HCT116 (cell line): Measurements from ENCODE around the gene HSF4. TPM values are rescaled to one million over a fixed set of nuclear protein-coding genes. Genes with fewer than 3 reads are reported as not detected.

Source experiments
- ATAC-seq: fragments of 200-7000 bp; cut with Tn5 transposase; 2 replicates; pipeline ENCODE4 v1.9.1; 2020; ENCODE audit warnings: mild to moderate bottlenecking, moderate library complexity
- BruUV-seq: library from RNA; stranded (reverse); fragments of 400-500 nt; replicated peaks from 2 replicates; lab custom pipeline; 2021; lab: Mats Ljungman, UMichigan
- CTCF ChIA-PET: fragments of 300-600 bp; sonication (Branson Sonifier 250); formaldehyde crosslinking; loops from one replicate; lab custom pipeline; 2021; ENCODE audit warnings: antibody characterized with exemption; lab: Charles Lee
- POLR2A ChIA-PET: fragments of 300-600, 350-600 bp; sonication (Branson Sonifier 250); formaldehyde crosslinking; loops from one replicate; lab custom pipeline; 2021; ENCODE audit warnings: antibody characterized with exemption; lab: Charles Lee
- RAD21 ChIA-PET, 2 experiments: fragments of 300-600 bp; sonication (Branson Sonifier 250); formaldehyde crosslinking; loops; one replicate each; lab custom pipeline; 2023; ENCODE audit warnings: low total read pairs in 2 of 2; ENCODE audit not compliant: uncharacterized antibody in 2 of 2, unreplicated experiment in 2 of 2, low non-redundant PET in 1 of 2; lab: Charles Lee
- DNase-seq: peaks from one replicate; pipeline ENCODE4 v3.0.0-alpha.2; 2010; ENCODE audit warnings: low read depth, low spot score
- H2AFZ ChIP-seq: fragments of 200-600 bp; shearing (Covaris generic), sonication (generic); 2 replicates; pipeline ENCODE4 v1.6.1; 2017; ENCODE audit warnings: low read depth, mixed run types, mixed read lengths, antibody characterized with exemption, low read length; ENCODE audit not compliant: poor library complexity, severe bottlenecking
- H3K27ac ChIP-seq: 2 replicates; pipeline ENCODE4 v1.5.1; 2012; ENCODE audit warnings: low read depth, low read length
- H3K27me3 ChIP-seq: fragments of 200-600 bp; sonication (generic); 2 replicates; pipeline ENCODE4 v1.6.1; 2016; ENCODE audit warnings: mixed run types, low read length, mixed read lengths; ENCODE audit not compliant: insufficient read depth
- H3K36me3 ChIP-seq, 2 experiments: fragments of 200-500 bp in 1 of 2; fragments of 200-600 bp in 1 of 2; sonication (Bioruptor generic) in 1 of 2; sonication (generic) in 1 of 2; 2 replicates each; pipeline versions ENCODE4 v1.5.1 to v1.6.1; 2014 to 2016; ENCODE audit warnings: low read length in 2 of 2, inconsistent platforms in 1 of 2, mixed read lengths in 1 of 2, mixed run types in 1 of 2; ENCODE audit not compliant: insufficient read depth in 2 of 2, control insufficient read depth in 1 of 2
- H3K4me1 ChIP-seq, 2 experiments: fragments of 200-600 bp in 1 of 2; sonication (generic) in 1 of 2; 2 replicates each; pipeline versions ENCODE4 v1.5.1 to v1.6.1; 2012 to 2017; ENCODE audit warnings: low read length in 2 of 2, inconsistent platforms in 1 of 2, mild to moderate bottlenecking in 1 of 2, mixed read lengths in 1 of 2, mixed run types in 1 of 2, moderate library complexity in 1 of 2; ENCODE audit not compliant: insufficient read depth in 2 of 2, control insufficient read depth in 1 of 2
- H3K4me2 ChIP-seq: fragments of 200-600 bp; sonication (generic); 2 replicates; pipeline ENCODE4 v1.6.1; 2017; ENCODE audit warnings: mixed run types, low read length, mixed read lengths
- H3K4me3 ChIP-seq, 2 experiments: fragments of 200-600 bp in 1 of 2; sonication (generic) in 1 of 2; replicated peaks in 1 of 2; 2 replicates each; pipeline ENCODE4 v1.5.1; 2011 to 2016; ENCODE audit warnings: low read length in 2 of 2, control low read depth in 1 of 2, low read depth in 1 of 2, mild to moderate bottlenecking in 1 of 2, mixed read lengths in 1 of 2, mixed run types in 1 of 2
- H3K79me2 ChIP-seq: fragments of 200-600 bp; sonication (generic); 2 replicates; pipeline ENCODE4 v1.6.1; 2017; ENCODE audit warnings: mild to moderate bottlenecking, mixed run types, low read length, moderate library complexity, mixed read lengths; ENCODE audit not compliant: insufficient read depth
- H3K9ac ChIP-seq: fragments of 200-600 bp; sonication (generic); 2 replicates; pipeline ENCODE4 v1.6.1; 2016; ENCODE audit warnings: low read length, mixed read lengths
- H3K9me2 ChIP-seq: fragments of 200-600 bp; sonication (generic), shearing (Covaris generic); 2 replicates; pipeline ENCODE4 v1.6.1; 2017; ENCODE audit warnings: mixed run types, mild to moderate bottlenecking, moderate library complexity; ENCODE audit not compliant: insufficient read depth
- H3K9me3 ChIP-seq, 2 experiments: fragments of 200-500 bp in 1 of 2; fragments of 200-600 bp in 1 of 2; sonication (Bioruptor generic) in 1 of 2; sonication (generic) in 1 of 2; 2 replicates each; pipeline ENCODE4 v1.6.1; 2014 to 2017; ENCODE audit warnings: low read length in 2 of 2, mixed read lengths in 2 of 2, inconsistent platforms in 1 of 2, low read depth in 1 of 2, mild to moderate bottlenecking in 1 of 2, mixed run types in 1 of 2, moderate library complexity in 1 of 2; ENCODE audit not compliant: control insufficient read depth in 1 of 2, insufficient read depth in 1 of 2
- H4K20me1 ChIP-seq: fragments of 200-600 bp; sonication (generic), shearing (Covaris generic); 2 replicates; pipeline ENCODE4 v1.6.1; 2017; ENCODE audit warnings: mixed run types, mild to moderate bottlenecking, moderate library complexity; ENCODE audit not compliant: insufficient read depth
- CBX3 ChIP-seq: IDR thresholded peaks from 2 replicates; pipeline ENCODE4 v1.6.1; 2012; ENCODE audit warnings: low read depth
- CEBPB ChIP-seq: IDR thresholded peaks from 2 replicates; pipeline ENCODE4 v1.6.1; 2012; ENCODE audit warnings: low read depth
- CTCF ChIP-seq, 3 experiments: fragments of 200-600 bp in 1 of 3; sonication (generic) in 1 of 3; IDR thresholded peaks in 2 of 3; conservative IDR thresholded peaks in 1 of 3; 2 replicates each; pipeline ENCODE4 v1.5.1; 2012 to 2017; ENCODE audit warnings: low read depth in 2 of 3, low read length in 2 of 3, antibody characterized with exemption in 1 of 3, borderline replicate concordance in 1 of 3, control low read depth in 1 of 3, mild to moderate bottlenecking in 1 of 3, mixed read lengths in 1 of 3, mixed run types in 1 of 3, moderate library complexity in 1 of 3; ENCODE audit not compliant: insufficient read depth in 1 of 3
- EGR1 ChIP-seq: IDR thresholded peaks from 2 replicates; pipeline ENCODE4 v1.6.1; 2012; ENCODE audit warnings: low read depth
- ELF1 ChIP-seq: IDR thresholded peaks from 2 replicates; pipeline ENCODE4 v1.6.1; 2012; ENCODE audit warnings: low read depth, borderline replicate concordance
- EZH2 ChIP-seq: fragments of 200-600 bp; sonication (generic); IDR thresholded peaks from 2 replicates; pipeline ENCODE4 v1.6.1; 2017; ENCODE audit warnings: antibody characterized with exemption, mixed run types
- EZH2phosphoT487 ChIP-seq: fragments of 200-600 bp; IDR thresholded peaks from 2 replicates; pipeline ENCODE4 v1.6.1; 2018; ENCODE audit warnings: antibody characterized with exemption, borderline replicate concordance
- FOSL1 ChIP-seq: IDR thresholded peaks from 2 replicates; pipeline ENCODE4 v1.6.1; 2012; ENCODE audit warnings: low read depth
- JUND ChIP-seq: IDR thresholded peaks from 2 replicates; pipeline ENCODE4 v1.6.1; 2012
- MAX ChIP-seq: IDR thresholded peaks from 2 replicates; pipeline ENCODE4 v1.6.1; 2012
- POLR2A ChIP-seq: IDR thresholded peaks from 2 replicates; pipeline ENCODE4 v1.7.0; 2011; ENCODE audit warnings: borderline replicate concordance; ENCODE audit not compliant: insufficient read depth, insufficient read length; ENCODE audit errors: extremely low read depth
- POLR2AphosphoS5 ChIP-seq: IDR thresholded peaks from 2 replicates; pipeline ENCODE4 v1.6.1; 2011; ENCODE audit warnings: mild to moderate bottlenecking, low read depth, low read length, moderate library complexity
- RAD21 ChIP-seq: IDR thresholded peaks from 2 replicates; pipeline ENCODE4 v1.6.1; 2012; ENCODE audit warnings: low read depth, mild to moderate bottlenecking
- SIN3A ChIP-seq: IDR thresholded peaks from 2 replicates; pipeline ENCODE4 v1.6.1; 2012; ENCODE audit warnings: low read depth
- SRF ChIP-seq: IDR thresholded peaks from 2 replicates; pipeline ENCODE4 v1.6.1; 2012; ENCODE audit warnings: low read depth
- TCF7L2 ChIP-seq: IDR thresholded peaks from 2 replicates; pipeline ENCODE4 v1.7.0; 2011; ENCODE audit warnings: borderline replicate concordance, inconsistent platforms; ENCODE audit not compliant: insufficient read depth, insufficient read length; ENCODE audit errors: extremely low read depth
- YY1 ChIP-seq: IDR thresholded peaks from 2 replicates; pipeline ENCODE4 v1.6.1; 2011; ENCODE audit warnings: low read length, low read depth, moderate library complexity, mild to moderate bottlenecking; ENCODE audit not compliant: insufficient replicate concordance; ENCODE audit errors: extremely low read depth
- ZFX ChIP-seq: fragments of 450-650 bp; IDR thresholded peaks from 2 replicates; pipeline ENCODE4 v1.6.1; 2017
- ZNF274 ChIP-seq: fragments of 200-500 bp; sonication (Bioruptor generic); IDR thresholded peaks from 2 replicates; pipeline ENCODE4 v1.6.1; 2014; ENCODE audit warnings: mild to moderate bottlenecking, low read depth, low read length, inconsistent platforms
- intact Hi-C: fragments of 100-400 bp; cut with micrococcal nuclease; formaldehyde crosslinking; loops from 2 replicates; pipeline ENCODE4 v1.10.0; 2022
- total RNA-seq: library from RNA; stranded (reverse); gene quantifications from one replicate; pipeline ENCODE4 v1.2.1, GENCODE V29; 2021; ENCODE audit not compliant: unreplicated experiment

HSF4 gene
- total RNA-seq, 1 experiment from 2014 or later = 46.6 TPM

- TF ChIP-seq SRF (no peak), POLR2A (no peak), RAD21 (no peak), ELF1 (no peak), CBX3 (no peak), ZFX (no peak), FOSL1 (no peak), SIN3A (no peak), CEBPB (no peak), ZNF274 (no peak), JUND (no peak), MAX (no peak)
- Histone ChIP-seq H4K20me1 (no peaks in the 10 kb centered on the region), H3K9ac (no peak overlapping the region), H2AFZ (no peak overlapping the region), H3K36me3 (no peaks in the 10 kb centered on the region), H3K9me3 (no peaks in the 10 kb centered on the region), H3K4me2 (no peak overlapping the region), H3K27me3 (no peaks in the 10 kb centered on the region), H3K9me2 (no peaks in the 10 kb centered on the region), H3K27ac (no peak overlapping the region), H3K4me3 (no peak overlapping the region), H3K4me1 (peaks cover 11 to 34% of the 10 kb centered on the region in 2 experiments), H3K79me2 (no peaks in the 10 kb centered on the region)
- ChIA-PET POLR2A (no interaction called here), CTCF (interaction anchor here (1.4 kb wide), 1 partner anchor 12 kb away, joined by 3 read pairs; no protein-coding TSS in a partner anchor), RAD21 (no interaction called here)
- intact Hi-C loops = no loop called here
- BruUV-seq = no TSS peak
- DNase-seq = no peak
- no peak for ATAC-seq
These were observed 45.8 kb downstream of the HSF4 start for GRCh38 chr16:67210069-67210937.

GRCh38 chr16:67211674-67212073, 47.1 kb downstream of the HSF4 start:
- no peak for DNase-seq
- Histone ChIP-seq H3K9me2 (no peaks in the 10 kb centered on the region), H4K20me1 (no peaks in the 10 kb centered on the region), H3K9ac (no peak overlapping the region), H3K36me3 (no peaks in the 10 kb centered on the region), H3K4me1 (peaks cover 11 to 29% of the 10 kb centered on the region in 2 experiments), H3K27me3 (no peaks in the 10 kb centered on the region), H3K79me2 (no peaks in the 10 kb centered on the region), H3K4me2 (no peak overlapping the region), H3K9me3 (no peaks in the 10 kb centered on the region), H2AFZ (no peak overlapping the region), H3K4me3 (no peak overlapping the region), H3K27ac (no peak overlapping the region)
- intact Hi-C loops = no loop called here
- ChIA-PET POLR2A (no interaction called here), CTCF (interaction anchor here (3.1 kb wide), 1 partner anchor 13 kb away, joined by 13 read pairs; the partner anchor contains the start of gene ELMO3), RAD21 (no interaction called here)
- no TSS peak for BruUV-seq
- ATAC-seq = no peak
- no peak for TF ChIP-seq EZH2
- TF ChIP-seq SIN3A = no peak
- TF ChIP-seq POLR2A = no peak
- TF ChIP-seq ELF1 = no peak
- TF ChIP-seq RAD21 = no peak
- no peak for TF ChIP-seq EGR1
- TF ChIP-seq YY1 = no peak
- TF ChIP-seq EZH2phosphoT487 = no peak
- no peak for TF ChIP-seq ZNF274
- no peak for TF ChIP-seq ZFX
- TF ChIP-seq CTCF (IDR thresholded peaks at IDR 0.05 in 2 of 3, conservative IDR thresholded peaks at IDR 0.05 in 1 of 3; ENCODE audit: borderline replicate concordance in 1 of 3, insufficient read depth in 1 of 3, low read depth in 2 of 3, low read length in 2 of 3) = no peak
- no peak for TF ChIP-seq POLR2AphosphoS5
- TF ChIP-seq TCF7L2 = no peak
- no peak for TF ChIP-seq CBX3
